Measurements from ENCODE around the gene RALA.

RALA gene

GRCh38 chr7:39613577-39613976 lies 9.8 kb upstream of the RALA start:
- DNase-seq = no peak

DNA sequence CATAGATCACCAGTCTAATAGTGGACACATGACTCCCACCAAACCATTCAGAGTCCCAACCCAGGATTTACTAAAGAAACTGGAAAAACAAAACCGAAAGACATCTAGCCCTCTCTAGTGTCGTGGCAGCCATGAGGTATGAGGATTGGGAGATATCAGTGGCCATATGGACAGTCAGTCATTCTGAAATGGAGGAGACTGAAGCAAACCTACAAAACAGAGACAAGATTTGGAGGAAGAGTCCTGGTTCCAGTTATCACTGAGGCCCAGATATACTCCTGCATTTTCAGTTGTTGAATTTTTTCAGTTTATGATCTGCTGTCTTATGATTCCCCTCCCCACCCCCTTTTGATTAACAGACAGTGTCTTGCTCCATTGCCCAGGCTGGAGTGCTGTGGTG lies 9.1 kb upstream of the RALA start:
- no peak for DNase-seq

DNA sequence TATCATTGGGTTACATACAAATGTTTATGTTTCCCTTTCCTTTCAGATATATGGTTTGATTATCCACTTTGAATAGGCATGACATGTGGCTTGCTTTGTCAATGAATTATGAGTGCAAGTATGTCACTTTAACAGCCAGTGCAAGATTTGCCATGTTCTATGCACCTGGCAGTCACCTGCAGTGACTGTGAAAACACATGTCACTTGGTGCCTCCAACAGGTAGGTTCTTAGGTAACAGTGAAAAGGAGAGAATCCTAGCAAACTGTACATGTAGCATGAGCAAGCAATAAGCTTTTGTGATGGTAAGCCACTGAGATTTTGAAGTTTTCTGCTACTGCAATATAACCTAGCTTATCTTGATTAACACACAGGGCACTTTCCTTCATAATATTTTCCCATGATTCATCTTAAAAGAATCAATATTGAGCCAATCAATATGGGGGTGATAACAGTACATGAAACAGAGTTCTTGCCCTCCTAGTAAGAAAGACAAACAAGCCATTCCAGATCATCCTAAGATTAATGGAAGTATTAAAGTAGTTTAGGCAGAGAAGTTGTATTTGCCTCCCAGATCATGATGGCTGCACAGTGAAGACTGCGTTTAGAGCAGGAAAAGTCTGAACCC lies 7.9 kb upstream of the RALA start:
- DNase-seq = no peak

GRCh38 chr7:39616138-39616537 lies 7.2 kb upstream of the RALA start:
- DNase-seq = no peak

- DNase-seq = no peak
These were observed 6.4 kb upstream of the RALA start for GRCh38 chr7:39617005-39617404.

DNA sequence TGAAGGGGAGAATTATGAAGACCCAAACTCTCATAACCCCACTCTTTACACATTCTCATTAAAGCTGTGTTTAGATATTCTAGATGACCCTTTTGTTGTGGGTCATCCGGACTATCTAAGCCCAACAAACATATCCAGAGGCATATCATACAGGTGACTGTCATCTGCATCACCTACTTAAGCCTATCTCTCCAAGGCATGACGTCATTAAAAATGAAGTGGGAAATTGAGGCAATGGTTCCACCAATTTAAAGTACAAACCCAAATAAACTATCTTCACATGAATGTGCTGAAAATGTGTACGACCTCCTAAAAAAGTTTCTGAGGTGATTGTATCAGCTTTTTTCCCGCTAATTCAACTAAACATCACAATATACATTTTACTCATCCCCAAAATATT lies 4.5 kb upstream of the RALA start:
- DNase-seq = no peak

GRCh38 chr7:39620486-39620885 lies 2.9 kb upstream of the RALA start:
- no peak for DNase-seq

DNA sequence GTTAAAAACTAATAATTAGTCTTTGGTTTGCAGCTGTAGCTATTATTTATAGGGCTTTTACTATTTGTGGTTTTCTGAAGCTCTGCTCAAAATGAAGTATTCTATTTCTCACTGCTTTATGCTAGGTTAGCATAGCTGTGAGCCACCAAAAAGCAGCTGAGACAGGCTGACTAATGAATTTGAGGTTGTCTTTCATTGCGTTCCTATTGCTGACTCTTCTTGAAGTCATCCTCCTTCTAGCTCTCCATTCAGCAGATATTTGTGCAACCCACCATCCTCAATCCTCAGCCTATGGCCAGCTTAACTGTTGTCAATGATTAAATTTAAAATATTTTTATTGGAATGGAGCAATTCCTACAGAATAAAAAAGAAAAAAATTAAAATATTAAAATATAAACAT lies 2.1 kb upstream of the RALA start:
- no peak for DNase-seq

DNA sequence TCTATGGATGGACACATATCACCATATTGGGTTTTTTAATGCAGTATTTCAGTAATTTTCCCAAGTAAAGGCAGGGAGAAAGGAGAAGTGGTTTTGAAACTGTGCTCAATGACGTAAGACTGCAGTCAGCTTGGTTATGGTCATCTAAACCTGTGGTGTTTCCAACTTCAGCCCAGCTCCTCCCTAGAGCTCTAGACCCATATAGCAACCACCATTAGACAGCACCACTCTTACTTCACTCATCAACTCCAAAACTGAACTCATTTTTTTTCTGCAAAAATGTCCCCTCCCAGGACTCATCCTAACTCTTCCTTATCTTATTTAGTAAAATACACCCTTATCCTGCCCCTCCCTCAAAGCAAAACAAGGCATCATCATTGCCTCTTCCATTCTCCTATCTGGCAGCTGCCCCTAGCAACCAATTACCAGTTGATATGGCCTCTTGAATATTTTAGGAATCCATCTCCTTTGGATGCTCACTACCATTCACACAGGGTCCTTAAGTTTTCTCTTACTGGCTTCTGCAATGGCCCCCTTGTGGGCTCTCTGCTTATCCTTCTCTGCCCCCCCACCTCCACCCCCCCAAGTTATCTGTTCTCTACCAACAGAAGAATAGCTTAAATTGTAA lies 1.5 kb upstream of the RALA start:
- no peak for DNase-seq

GRCh38 chr7:39622609-39623008 lies 763 bp upstream of the RALA start:
- peak in 1 of 51 donors; percentile 11 for DNase-seq

DNA sequence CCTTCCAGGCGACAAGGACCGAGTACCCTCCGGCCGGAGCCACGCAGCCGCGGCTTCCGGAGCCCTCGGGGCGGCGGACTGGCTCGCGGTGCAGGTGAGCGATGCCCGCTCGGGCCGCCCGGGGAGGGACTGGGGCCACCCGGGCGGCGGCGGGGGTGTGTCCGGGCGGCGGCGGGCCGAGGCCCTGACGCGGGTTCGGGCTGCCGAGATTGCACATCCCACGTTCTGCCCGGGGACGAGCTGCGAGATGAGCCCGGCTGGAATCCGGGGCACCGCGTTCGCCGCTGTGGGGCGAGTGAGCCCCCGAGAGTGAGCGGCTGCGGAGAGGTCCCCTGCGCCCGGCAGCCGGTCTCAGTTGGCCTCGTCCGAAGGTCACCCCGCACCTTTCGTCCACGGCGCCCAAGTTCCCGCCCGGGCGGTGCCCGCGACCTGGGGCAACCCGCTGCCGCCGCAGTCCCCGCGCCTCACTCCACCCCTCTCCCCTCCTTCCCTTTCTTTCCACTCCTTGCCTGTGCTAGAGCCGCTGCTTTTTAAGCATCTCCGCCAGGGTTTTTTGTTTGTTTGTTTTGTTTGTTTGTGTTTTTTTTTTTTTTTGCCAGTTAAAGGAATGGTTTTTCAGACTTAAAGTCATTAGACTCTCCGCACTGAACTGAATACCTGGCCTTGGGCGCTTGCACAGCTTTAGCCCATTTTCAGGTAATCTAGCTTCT lies 515 bp downstream of the RALA start:
- DNase-seq = peak in 9 of 51 donors; percentile 12 to 52 (median 45)

DNA sequence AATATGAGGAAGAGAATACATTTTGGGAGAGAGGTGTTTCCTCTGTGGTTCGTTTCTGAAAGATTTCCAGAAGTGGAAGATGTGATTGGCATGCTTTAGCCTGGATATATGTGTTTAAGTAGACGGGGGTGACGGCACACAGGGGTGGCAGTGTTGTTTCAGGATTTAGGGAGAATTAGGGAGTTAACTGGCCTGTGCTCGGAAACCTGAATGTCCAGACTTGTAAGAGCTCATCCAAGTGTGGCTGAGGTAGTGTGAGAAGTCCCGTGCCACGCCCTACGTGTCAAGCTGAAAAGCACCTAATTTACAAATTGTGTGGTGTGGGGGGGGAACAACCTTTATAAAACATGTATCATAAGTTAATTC lies 1.1 kb downstream of the RALA start:
- DNase-seq = peak in 2 of 51 donors; percentile 4 to 41

DNA sequence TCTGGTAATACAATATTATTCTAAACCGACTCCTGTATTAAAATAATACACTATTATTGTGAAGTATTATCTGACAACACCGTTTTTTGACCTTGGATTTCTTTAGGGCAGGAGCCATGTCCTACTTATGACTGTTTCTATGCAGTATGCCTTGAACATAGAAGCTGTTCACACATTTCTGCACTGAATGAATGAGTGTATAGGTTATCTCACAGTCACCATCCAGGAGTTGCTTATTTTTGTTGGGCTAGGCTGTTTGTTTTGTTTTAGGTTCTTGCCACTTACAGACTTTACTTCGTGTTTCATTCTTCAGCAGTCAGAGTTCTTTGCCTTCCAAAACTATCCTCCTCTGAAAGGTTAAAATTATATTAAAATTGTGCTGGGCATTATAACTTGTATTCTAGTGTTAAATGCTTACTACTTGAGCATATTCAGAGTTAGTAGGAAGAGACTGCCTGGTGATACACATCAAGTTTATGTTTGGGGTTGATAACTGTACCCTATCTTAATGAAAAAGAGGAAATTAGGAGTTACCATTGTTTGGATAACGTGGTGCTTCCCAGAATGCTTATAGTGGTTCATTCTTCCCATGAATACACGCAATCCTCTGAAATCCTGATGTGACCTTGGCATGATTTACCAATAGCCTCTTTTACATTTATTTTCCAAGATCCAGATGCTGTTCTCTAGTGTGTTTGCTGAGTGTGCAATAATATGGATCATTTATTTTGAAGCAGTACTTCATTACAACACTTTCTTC lies 1.7 kb downstream of the RALA start:
- no peak for DNase-seq

GRCh38 chr7:39631736-39632308 lies 8.4 kb downstream of the RALA start:
- no peak for DNase-seq

DNA sequence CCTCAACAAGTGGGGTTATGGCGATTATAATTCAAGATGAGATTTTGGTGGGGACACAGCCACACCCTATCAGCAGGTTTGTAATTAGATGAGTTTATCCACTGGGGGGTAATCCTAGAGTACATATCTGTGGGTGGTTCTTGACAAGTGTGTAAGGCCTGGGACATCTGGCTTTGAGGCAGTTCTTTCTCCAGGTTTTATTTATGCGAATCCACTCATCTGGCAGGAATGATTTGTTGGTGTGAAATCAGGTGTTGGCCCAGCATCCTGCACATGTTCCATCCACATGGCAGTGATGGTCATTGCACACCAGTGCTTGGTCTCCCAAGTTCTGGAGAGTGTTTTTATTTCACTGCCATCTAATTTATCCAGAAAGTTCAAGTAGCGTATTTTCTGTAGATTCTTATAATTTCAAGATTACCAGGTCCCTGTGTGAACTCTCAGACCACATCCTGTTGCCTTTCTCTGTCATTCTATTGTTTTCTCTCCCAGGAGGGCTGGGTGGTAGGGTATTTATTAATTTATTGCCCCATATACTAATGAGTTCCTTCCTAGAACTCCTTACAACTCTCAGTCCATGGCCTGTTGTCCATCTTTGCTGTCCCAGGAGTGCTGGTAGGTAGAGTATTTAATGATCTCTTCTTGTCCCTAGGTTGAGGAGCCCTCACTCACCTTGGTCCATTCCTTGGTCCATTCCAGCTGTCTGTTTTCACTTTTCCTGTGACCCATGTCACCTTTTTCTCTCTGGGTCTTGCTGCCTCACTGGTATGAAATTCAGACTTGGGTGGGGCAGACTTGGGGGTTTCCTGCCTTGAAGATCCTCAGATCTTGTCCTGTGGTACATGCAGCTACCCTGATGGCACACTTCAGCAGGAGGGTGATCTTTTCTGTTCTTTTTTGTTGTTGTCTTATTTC lies 10.4 kb downstream of the RALA start:
- no peak for DNase-seq

DNA sequence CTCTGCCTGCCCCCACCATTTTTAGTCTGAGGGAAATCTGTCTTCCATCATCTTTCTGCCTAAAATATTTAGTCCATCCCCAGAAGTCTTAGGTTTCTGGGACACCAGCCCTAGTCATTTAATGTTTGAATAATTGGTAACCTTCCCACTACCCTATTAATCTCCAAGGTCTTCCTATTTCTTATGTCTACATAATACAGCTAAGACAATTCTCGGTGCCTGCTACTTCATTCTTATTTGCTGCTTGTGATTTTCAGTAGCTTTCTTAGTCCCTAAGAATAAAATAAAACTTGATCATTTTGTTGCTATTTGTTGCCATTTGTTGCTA lies 11.1 kb downstream of the RALA start:
- DNase-seq = no peak

DNA sequence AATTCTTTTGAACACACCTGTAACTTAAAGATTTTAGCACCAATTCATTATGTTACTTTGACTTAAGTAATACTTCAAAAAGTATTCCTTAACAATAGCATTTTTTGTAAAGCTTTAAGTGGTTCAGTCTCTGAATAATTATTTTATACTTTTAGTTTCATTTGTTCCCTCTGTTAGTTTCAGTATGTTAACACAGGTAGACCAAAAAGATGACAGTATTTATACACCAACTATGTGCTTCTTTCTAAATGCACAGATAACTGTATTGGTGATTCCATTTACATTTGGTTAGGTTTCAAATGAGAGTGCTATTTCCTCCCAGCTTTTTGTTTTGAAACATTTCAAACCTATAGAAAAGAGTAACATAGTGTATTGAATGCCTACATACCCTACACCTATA lies 14.0 kb downstream of the RALA start:
- DNase-seq = no peak

DNA sequence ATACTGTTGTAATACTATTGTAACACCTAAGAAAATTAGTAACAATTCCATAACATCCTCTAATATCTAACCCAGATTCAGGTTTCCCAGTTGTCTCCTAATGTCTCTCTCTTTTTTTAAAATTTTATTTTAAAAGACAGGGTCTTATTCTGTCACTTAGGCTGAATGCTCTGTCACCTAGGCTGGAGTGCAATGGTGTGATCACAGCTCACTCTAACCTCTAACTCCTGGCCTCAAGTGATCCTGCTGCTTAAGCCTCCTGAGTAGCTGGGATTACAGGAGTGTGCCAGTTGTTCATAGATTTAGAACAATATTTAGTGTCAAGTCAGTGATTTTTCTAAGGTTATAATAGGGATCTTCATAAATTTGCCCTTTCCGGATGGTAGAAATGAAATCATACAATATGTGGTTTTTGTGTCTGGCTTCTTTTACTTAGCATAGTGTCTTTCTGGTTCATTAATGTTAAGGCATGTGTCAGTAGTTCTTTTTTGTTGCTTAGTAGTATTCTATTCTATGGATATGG lies 14.7 kb downstream of the RALA start:
- DNase-seq = no peak

GRCh38 chr7:39642896-39643295 lies 19.5 kb downstream of the RALA start:
- no peak for DNase-seq

DNA sequence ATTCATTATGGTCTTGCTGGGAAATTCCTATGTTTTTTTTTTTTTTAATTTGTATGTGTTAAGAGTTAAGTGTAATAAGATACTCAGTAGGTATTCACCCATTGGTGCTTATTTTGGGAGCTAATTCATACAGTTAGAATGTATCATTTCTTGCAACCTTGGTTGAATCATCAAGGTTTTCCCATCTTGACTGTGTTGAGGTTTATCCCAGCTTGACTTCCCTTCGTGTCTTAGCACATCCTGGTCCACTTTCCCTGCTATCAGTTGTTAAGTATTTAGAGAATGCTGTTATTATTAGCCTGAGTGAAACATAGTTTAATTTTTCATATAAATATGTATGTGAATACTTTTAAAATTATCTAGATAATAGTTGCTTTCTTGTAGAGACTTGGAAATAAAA lies 20.8 kb downstream of the RALA start:
- DNase-seq = no peak

Data from hypothalamus (tissue), 51 donors.